ENCODE measurements around the gene MCF2L.
"Not testable (repeated sequence)": the region's sequence is repeated elsewhere in the genome, so short reads cannot be mapped to it uniquely, and the experiment has no call there.

The MCF2L gene, protein sequence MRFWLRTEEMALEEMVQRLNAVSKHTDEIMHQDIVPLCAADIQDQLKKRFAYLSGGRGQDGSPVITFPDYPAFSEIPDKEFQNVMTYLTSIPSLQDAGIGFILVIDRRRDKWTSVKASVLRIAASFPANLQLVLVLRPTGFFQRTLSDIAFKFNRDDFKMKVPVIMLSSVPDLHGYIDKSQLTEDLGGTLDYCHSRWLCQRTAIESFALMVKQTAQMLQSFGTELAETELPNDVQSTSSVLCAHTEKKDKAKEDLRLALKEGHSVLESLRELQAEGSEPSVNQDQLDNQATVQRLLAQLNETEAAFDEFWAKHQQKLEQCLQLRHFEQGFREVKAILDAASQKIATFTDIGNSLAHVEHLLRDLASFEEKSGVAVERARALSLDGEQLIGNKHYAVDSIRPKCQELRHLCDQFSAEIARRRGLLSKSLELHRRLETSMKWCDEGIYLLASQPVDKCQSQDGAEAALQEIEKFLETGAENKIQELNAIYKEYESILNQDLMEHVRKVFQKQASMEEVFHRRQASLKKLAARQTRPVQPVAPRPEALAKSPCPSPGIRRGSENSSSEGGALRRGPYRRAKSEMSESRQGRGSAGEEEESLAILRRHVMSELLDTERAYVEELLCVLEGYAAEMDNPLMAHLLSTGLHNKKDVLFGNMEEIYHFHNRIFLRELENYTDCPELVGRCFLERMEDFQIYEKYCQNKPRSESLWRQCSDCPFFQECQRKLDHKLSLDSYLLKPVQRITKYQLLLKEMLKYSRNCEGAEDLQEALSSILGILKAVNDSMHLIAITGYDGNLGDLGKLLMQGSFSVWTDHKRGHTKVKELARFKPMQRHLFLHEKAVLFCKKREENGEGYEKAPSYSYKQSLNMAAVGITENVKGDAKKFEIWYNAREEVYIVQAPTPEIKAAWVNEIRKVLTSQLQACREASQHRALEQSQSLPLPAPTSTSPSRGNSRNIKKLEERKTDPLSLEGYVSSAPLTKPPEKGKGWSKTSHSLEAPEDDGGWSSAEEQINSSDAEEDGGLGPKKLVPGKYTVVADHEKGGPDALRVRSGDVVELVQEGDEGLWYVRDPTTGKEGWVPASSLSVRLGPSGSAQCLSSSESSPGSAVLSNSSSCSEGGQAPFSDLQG

DNA sequence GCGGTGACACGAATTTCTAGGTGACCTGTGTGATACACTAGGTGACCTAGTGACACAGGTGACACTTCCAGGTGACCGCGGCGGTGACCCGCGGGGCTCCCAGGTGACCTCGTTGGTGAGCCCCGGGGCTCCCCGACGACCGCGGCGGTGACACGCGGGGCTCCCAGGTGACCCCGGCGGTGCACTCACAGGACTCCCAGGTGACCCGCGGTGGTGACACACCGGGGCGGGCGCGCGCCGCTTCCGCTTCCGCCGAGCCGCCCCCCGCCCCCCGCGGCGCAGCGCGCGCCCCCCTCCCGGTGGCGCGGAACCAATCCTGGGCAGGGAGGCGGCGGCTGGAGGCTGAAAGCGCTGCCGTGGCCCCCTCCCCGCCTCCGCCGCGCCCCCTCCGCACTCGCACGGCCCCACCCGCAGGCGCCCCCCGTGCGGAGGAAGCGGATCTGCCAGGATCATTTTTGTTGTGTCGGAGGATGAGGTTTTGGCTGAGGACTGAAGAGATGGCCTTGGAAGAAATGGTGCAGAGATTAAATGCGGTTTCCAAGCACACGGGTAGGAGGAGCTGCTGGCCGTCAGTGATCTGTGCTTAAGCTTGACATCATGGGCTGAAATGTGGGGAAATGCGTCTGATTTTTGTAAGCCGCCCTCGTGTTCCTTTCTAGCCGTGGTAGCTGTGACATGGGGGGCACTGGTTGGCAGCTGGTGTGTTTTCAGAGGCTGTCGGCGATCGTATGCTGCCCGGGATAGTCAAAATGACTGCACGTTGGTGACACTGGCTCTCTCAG, at the start of gene MCF2L:
MCF2L (plus strand) TSS at position 305 of the 782 bp plus-strand sequence; CDS start at position 471, 166 bp downstream.
- DNase-seq (ENCODE audit: low spot score) = peak; percentile 14

DNA sequence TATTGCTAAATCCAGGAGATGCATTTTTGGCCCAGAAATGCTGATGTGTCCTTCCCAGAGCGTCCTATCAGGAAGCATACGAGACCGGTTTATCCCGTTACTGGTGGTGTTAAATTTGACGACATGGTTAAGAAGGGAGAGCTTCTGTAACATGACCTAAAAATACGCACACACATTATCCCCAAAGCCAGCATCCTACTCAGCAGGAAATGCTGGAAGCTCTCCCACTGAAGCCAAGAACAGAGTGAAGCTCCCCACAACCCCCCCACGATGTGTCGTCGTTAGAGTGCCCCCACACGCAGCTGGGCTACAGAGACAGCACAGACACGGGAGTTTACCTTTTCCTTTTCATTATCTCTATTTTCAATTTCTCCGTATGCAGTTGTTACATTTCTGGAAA, 45.1 kb upstream of the MCF2L start:
- no peak for DNase-seq (ENCODE audit: low spot score)

DNA sequence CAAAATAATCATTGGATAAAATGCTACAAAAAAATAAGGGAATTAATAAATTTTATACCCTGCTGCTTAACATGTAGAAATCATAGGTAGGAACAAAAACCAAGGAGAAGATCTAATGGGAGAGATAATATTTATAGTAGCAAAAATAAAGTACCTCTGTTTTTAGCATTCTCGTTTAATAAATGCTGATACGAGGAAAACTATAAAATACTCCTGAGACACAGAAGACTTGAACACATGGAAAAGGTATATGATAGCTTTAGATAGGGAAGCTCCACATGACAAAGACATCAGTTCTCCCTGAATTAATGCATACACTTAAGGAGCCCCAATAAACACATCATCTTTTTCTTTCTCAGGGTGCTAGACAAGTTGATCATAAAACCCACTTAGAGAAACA, 44.6 kb upstream of the MCF2L start:
- no peak for DNase-seq (ENCODE audit: low spot score)

DNA sequence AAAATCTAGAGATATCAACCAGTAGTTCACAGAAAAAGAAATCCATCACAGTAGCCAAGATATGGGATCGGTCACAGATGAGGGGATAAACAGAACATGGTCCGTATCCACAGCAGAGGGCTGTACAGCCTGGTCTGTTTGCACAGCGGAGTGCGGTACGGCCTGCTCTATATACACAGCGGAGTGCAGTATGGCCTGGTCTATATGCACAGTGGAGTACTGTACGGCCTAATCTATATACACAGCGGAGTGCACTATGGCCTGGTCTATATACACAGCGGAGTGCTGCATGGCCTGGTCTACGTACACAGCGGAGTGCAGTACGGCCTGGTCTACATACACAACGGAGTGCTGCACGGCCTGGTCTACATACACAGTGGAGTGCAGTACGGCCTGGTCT, 43.0 kb upstream of the MCF2L start:
- no peak for DNase-seq (ENCODE audit: low spot score)

DNA sequence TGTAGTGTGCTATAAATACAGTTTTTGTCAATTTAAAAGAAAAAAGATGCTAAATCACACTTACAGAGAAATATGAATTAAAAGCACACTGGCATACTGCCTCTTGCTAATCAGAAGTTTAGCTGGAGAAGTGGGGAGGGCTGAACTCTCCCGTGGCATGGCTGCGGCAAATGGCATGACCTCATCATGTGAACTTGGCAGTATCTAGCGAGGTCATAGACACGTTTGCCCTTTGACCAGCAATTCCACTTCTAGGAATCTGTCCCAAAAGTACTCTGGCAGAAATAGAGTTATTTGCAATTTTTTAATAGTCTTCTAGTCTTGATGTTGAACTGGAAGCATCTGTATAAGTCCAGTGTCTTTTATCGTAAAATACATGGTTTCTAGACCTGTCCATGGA, 42.0 kb upstream of the MCF2L start:
- no peak for DNase-seq (ENCODE audit: low spot score)

DNA sequence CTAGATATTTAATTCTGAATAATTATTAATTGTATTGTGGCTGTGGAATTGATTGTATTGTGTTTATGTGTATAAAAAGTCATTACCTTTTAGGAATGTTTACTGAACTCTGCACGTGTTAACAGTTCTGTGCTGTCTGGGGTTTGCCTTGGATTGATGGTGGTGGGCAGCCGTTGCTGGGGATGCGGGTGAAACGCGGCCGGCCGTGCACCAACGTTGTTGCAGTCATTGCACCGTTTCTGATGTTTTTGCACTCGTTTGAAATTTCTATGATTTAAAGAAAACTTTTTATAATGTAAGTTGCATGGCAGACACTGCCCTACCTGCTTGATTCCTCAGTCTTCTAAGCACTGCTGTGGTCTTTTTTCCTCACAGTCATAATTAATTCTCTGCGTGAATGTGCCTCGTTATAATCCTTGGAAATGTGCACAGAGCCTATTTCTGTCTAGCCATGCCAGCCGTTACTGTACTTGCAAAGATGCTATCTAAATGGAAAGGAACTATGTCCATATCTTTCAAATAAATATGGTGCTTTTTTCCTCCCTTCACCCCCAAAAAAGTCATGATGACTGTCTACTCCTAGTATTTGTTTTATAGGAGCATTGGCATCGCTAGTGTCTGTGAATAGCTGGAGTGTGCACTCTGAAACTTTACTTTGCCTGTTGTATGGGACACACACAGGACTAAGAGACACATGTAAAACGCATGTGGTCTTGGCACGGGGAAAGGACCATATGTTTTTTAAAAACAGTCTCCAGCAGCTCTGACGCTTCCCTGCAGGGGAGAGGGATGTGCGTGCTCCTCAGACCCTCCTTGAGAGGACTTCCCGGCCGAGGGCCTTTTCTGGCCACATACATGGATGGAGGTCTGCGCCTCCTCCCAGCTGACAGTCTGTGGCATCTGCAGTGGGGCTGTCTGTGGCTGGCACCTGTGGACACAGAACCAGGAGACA, 40.7 kb upstream of the MCF2L start:
- no peak for DNase-seq (ENCODE audit: low spot score)

DNA sequence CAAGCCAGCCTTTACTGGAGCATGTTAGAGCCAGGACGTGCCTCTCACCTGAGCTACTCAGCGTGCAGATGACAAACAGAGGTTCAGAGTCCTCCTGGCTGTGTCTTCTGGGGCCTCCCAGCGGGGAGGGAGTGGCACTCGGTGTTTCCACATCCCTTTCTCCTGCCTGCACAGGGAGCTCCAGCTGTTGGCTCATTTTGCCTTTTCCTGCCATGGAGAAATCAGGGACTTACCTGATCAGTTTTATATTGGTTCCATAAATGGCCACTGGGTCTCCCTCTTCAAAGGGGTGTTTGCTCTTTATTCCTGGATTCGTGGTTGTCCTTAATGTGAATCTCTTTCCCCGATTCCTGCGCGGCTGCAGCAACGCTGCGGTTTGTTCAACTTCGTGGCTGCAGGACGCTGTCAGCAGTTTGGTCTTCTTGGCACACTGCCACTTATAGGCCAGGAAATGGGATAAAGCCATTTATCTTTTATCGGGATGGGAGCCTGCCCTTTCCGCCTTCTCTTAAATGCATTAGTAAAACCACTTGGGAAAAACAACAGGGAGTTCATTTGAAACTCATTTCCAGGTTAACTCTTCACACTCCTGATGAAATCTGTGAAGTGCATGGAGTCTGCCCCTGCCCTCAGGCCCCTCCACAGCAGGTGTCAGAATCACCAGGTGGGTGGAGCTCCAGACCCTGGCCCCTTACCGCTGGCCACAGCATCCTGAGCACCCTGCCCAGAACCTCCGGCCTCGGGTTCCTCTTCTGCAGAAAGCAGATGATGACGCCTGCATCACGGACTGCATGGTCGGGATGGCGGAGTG, 39.8 kb upstream of the MCF2L start:
- DNase-seq (ENCODE audit: low spot score) = no peak

DNA sequence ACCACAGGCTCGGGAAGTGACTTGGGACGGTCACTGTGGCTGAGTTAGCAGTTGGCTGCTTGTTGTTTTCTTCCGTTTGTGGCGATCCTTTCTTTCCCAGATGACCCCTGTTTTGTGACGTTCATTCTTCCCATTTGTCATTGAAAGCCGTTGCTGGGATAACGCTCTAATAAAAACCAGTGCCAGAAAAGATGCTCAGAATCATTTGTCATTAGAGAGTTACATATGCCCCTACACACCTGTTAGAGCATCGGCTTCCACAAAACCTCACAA, 39.3 kb upstream of the MCF2L start:
- DNase-seq (ENCODE audit: low spot score) = no peak

DNA sequence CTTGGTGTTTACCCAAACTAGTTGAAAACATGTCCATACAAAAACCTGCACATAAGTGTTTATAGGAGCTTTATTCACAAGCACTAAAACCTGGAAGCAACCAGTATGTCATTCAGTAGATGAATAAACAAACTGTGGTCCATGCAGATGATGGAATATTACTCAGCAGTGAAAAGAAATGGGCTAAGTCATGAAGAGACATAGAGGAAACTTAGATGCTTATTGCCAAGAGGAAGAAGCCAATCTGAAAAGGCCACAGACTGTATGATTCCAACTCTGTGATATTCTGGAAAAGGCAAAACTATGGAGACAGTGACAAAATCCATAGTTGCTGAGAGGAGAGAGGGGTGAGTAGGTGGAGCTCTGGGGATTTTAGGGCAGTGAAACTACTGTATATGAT, 38.8 kb upstream of the MCF2L start:
- DNase-seq (ENCODE audit: low spot score) = no peak

DNA sequence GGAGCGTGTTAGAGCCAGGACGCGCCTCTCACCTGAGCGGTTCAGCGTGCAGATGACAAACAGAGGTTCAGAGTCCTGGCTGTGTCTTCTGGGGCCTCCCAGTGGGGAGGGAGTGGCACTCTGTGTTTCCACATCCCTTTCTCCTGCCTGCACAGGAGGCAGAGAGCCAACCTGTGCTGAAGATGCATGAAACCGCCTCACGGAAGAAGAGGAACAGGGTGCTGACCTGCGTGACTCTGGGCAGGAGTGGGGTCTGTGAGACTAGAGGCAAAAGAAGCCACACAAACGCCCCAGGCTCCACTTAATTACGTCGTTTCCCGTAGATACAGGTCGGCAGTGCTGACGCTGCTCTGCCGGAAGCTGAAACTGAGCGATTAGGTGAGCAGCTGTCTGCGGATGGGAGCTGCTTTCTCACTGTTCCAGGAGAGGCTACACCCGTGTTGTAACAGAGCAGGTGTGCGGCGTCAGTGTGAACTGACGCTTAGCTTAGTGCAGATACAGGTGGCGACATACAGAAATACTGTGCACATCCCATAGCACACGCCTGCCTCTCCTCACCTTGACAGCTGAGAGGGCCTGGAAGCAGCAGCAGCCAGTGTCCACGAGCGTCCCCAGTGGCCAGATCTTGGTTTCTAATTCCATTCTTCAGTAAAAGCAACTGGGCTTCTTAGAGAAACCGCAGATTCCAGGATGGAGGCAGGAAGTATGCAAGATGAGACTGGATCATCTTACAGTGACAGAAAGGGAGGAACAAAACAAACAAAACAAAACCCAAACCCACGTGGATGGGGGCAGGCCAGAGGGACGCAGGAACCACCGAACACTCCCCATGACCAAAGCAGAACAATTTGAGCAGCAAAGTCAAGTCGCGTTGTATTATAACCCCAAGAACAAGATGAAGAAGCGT, 37.7 kb upstream of the MCF2L start:
- no peak for DNase-seq (ENCODE audit: low spot score)

DNA sequence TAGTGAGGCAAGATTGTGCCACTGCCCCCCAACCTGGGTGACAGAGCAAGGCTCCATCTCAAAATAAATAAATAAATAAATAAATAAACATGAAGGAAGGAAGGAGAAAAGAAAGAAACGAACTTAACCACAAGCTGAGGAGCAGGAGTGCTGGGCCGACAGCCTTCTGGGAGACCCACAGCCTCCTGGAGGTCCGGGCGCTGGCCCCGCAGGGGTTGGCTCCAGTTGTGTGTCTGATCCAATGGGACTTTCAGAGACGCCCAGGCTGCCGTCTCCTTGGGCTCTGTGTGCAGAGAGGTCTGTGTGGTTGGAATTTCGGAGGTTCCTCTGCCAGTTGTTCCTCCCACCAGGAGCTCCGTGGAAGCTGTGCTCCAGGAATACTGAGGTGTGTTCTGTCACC, 36.0 kb upstream of the MCF2L start:
- no peak for DNase-seq (ENCODE audit: low spot score)

DNA sequence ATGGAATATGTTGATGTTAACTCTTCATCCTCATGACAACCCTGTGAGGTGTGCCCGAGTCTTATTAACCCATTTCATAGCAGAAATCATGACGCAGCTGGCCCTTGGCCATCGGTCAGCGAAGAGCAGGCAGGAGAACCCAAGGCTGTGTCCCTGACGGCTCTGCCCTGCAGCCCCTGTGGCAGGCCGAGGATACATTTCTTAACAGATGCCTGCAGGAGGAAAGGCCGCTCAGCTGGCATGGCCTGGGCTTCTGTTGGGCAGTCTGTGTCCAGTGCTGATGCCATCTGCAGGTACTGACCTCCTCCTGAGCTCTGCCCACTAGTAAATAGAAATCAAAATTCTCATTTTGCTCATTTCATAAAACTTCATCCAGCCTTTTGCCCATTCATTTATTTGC, 35.4 kb upstream of the MCF2L start:
- no peak for DNase-seq (ENCODE audit: low spot score)

DNA sequence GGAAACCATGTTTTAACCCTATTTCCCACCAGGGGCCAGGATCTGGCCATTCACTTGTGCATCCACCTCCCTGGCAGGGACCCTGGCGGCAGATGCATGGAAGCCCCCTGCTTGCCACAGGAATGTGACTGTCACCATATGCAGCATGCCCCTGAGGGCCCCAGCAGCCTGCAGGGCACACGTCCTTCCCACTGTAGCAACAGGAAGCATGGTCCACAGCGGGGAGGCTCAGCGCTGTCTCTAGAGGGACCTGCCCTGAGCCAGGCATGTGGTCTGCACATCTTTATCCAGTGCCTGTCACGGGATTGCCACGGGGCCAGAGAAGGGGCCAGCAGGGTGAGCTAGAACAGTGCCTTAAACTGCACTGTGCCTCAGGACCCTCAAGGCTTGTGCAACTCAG, 34.9 kb upstream of the MCF2L start:
- DNase-seq (ENCODE audit: low spot score) = no peak

DNA sequence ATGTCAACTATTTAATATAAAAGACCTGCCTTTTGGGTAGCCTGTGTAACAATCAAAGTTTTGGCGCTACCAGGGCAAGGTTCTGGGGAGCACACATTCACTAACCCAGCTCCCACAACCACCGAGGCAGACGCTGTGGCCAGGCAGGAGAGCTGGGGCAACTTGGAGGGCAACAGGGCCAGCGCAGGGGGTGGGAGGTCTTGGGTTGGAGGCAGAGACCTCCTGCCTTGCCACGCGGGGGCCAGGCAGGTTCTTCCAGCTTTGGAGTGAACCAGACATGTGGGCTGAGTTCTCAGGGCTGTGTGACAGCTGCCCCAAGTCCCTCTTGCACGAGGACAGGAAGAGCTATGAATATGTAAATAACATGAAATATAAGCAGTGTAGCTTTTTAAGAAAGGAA, 30.3 kb upstream of the MCF2L start:
- no peak for DNase-seq (ENCODE audit: low spot score)

DNA sequence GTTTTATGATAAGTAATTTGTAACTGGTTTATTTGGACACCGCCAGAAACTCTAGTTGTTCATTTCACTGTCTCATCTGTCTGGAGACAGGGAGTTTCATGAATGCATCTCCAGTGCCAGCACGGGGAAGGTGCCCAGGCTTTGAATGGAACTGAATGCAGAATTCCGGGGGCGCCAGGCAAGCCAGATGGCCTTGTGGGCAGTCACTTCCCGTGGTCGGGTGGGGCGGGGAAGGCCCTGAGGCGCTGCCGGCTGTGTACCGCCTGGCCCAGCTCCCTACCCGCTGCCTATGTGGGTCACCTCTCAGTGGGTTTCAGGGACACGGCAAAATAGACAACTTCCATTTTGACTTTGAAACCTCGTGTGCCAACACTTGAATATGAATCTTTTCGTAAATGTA, 28.8 kb upstream of the MCF2L start:
- no peak for DNase-seq (ENCODE audit: low spot score)

DNA sequence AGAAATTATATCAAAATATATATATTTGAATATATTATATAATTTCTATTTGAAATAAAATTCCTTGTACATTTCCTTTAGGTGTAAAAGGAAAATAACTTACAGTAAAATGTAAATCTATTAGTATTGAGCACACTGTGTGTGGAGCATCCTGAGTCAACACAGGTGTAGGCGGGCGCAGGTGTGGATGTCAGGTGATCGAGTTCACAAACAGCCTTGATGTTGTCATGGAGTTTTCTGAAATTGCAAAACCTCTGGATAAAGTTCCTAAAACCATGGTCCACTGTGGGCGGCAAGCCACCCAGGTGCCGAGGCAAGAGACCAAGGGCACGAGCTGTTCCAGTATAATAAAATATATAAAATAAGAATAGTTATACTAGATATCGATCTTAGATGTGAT, 27.7 kb upstream of the MCF2L start:
- DNase-seq (ENCODE audit: low spot score) = no peak

DNA sequence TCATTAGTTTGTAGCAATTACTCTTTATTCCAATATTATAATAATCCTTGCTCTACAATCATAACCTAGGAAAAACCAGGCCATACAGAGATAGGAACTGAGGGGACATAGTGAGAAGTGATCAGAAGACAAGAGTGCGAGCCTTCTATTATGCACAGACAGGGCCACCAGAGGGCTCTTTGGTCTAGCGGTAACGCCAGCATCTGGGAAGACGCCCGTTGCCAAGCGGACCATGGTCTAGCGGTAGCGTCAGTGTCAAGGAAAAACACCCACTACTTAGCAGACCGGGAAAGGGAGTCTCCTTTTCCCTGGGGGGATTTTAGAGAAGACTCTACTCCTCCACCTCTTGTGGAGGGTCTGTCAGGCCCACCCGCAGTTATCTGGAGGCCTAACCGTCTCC, 27.2 kb upstream of the MCF2L start:
- DNase-seq (ENCODE audit: low spot score) = not testable (repeated sequence)

DNA sequence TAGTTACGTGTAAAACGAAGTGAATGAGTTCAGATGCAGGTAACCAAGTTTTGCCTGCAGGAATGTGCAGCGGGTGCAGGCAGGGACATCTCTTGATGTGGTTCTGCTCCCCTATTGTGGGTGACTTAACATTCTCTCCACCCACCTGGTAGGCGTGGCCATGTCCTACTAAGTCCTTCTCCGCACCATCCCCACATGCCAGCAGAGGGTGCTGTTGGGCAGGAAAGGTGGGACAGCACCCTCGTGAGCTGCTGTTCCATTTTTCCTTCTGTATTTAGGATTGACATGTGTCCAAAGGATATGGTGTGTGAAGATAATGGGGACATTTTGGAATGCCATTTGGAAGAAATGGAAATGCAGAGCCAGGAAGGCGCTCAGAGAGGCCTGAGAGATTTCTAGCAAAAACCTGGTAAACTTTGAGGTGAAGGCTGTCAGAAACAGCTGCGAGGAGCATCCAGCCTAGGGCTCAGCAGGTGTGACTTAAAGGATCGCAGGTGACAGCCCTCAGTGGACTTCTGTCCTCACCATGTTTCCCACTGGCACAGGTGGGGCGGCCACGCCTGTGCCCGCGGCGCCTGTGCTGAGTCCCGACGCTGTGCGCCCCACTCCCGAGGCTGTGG, 26.2 kb upstream of the MCF2L start:
- peak; percentile 95 for DNase-seq (ENCODE audit: low spot score)

Measured in activated CD4-positive, alpha-beta T cell treated with anti-CD3 and anti-CD28 coated beads, Interleukin-2, Interleukin-4, amounts not matched to agents 100 ng/mL and 50 ng/mL, durations not matched to agents 16 hours and 8 hours (primary cell).